GM23338 (cell line): Measurements from ENCODE around the gene DUSP1. TPM values are rescaled to one million over a fixed set of nuclear protein-coding genes. Genes with fewer than 3 reads are reported as not detected.

Experiments
- ATAC-seq: fragments of 200-7000 bp; cut with Tn5 transposase; 3 replicates; pipeline ENCODE4 v1.9.1; 2020
- DNase-seq: peaks from one replicate; pipeline ENCODE4 v3.0.0-alpha.2; 2015; ENCODE audit warnings: low spot score
- H2AFZ ChIP-seq: fragments of 200-600 bp; sonication (generic); 2 replicates; pipeline ENCODE4 v1.8.0; 2016; ENCODE audit warnings: antibody characterized with exemption, mild to moderate bottlenecking, moderate library complexity
- H3F3A ChIP-seq: fragments of 200-600 bp; sonication (generic); replicated peaks from 2 replicates; pipeline ENCODE4 v1.8.0; 2017; ENCODE audit warnings: antibody characterized with exemption, mixed run types, low read depth
- H3K27ac ChIP-seq: fragments of 200-600 bp; sonication (generic); 2 replicates; pipeline ENCODE4 v1.6.1; 2016; ENCODE audit warnings: low read depth
- H3K27me3 ChIP-seq: fragments of 200-600 bp; sonication (generic); 2 replicates; pipeline ENCODE4 v1.8.0; 2016; ENCODE audit warnings: mild to moderate bottlenecking, mixed run types, moderate library complexity; ENCODE audit not compliant: insufficient read depth
- H3K36me3 ChIP-seq: fragments of 200-600 bp; sonication (generic); 2 replicates; pipeline ENCODE4 v1.8.0; 2016; ENCODE audit warnings: mild to moderate bottlenecking; ENCODE audit not compliant: insufficient read depth
- H3K4me1 ChIP-seq: fragments of 200-600 bp; sonication (generic); 2 replicates; pipeline ENCODE4 v1.8.0; 2016; ENCODE audit warnings: mild to moderate bottlenecking, moderate library complexity; ENCODE audit not compliant: insufficient read depth
- H3K4me2 ChIP-seq: fragments of 200-600 bp; sonication (generic); 2 replicates; pipeline ENCODE4 v1.7.1; 2017; ENCODE audit warnings: mixed run types
- H3K4me3 ChIP-seq: fragments of 200-600 bp; sonication (generic); 2 replicates; pipeline ENCODE4 v1.6.1; 2016; ENCODE audit warnings: mixed run types
- H3K79me2 ChIP-seq: fragments of 200-600 bp; sonication (generic); replicated peaks from 2 replicates; pipeline ENCODE4 v1.8.0; 2017; ENCODE audit warnings: mild to moderate bottlenecking; ENCODE audit not compliant: insufficient read depth
- H3K9me2 ChIP-seq: fragments of 200-600 bp; sonication (generic); 2 replicates; pipeline ENCODE4 v1.8.0; 2017; ENCODE audit not compliant: insufficient read depth
- H4K20me1 ChIP-seq: fragments of 200-600 bp; sonication (generic); replicated peaks from 2 replicates; pipeline ENCODE4 v1.8.0; 2017; ENCODE audit warnings: mild to moderate bottlenecking; ENCODE audit not compliant: insufficient read depth
- H3K27ac Mint-ChIP-seq: 2 replicates; pipeline ENCODE4 v1.8.0; 2020; ENCODE audit warnings: inconsistent platforms, mild to moderate bottlenecking, moderate library complexity, mixed read lengths
- H3K27me3 Mint-ChIP-seq: 3 replicates; pipeline ENCODE4 v1.8.0; 2022; ENCODE audit warnings: low read depth, mild to moderate bottlenecking, moderate library complexity, mixed read lengths, inconsistent platforms; ENCODE audit not compliant: insufficient read depth, poor library complexity
- H3K36me3 Mint-ChIP-seq: 3 replicates; pipeline ENCODE4 v1.8.0; 2021; ENCODE audit warnings: low read depth, mild to moderate bottlenecking, inconsistent platforms, moderate library complexity, mixed read lengths
- H3K4me1 Mint-ChIP-seq: 3 replicates; pipeline ENCODE4 v1.8.0; 2020; ENCODE audit warnings: mild to moderate bottlenecking, inconsistent platforms, mixed read lengths
- H3K4me3 Mint-ChIP-seq: 3 replicates; pipeline ENCODE4 v1.8.0; 2021; ENCODE audit warnings: moderate library complexity, mild to moderate bottlenecking, inconsistent platforms, mixed read lengths
- H3K9me3 Mint-ChIP-seq: 3 replicates; pipeline ENCODE4 v1.8.0; 2020; ENCODE audit warnings: moderate library complexity, mild to moderate bottlenecking, inconsistent platforms, mixed read lengths
- CREB1 ChIP-seq: fragments of 250-450 bp; sonication (Bioruptor Pico); IDR thresholded peaks from 2 replicates; pipeline ENCODE4 v1.5.0; 2020; ENCODE audit warnings: low read depth, mild to moderate bottlenecking, moderate library complexity
- ETS1 ChIP-seq: IDR thresholded peaks from 2 replicates; pipeline ENCODE4 v1.6.1; 2016; ENCODE audit warnings: antibody characterized with exemption
- EZH2 ChIP-seq: fragments of 200-600 bp; sonication (generic); IDR thresholded peaks from one replicate; pipeline ENCODE4 v1.8.0; 2017; ENCODE audit warnings: antibody characterized with exemption, mild to moderate bottlenecking, low read depth; ENCODE audit not compliant: unreplicated experiment
- POLR2AphosphoS5 ChIP-seq: IDR thresholded peaks from 2 replicates; pipeline ENCODE4 v1.6.1; 2016; ENCODE audit warnings: antibody characterized with exemption, low read depth
- REST ChIP-seq: IDR thresholded peaks from one replicate; pipeline ENCODE4 v1.6.1; 2018; ENCODE audit warnings: antibody characterized with exemption; ENCODE audit not compliant: unreplicated experiment
- ZNF114 ChIP-seq: fragments of 250-450 bp; sonication (Bioruptor Pico); IDR thresholded peaks from 2 replicates; pipeline ENCODE4 v1.5.0; 2020; ENCODE audit warnings: mild to moderate bottlenecking, moderate library complexity
- ZNF462 ChIP-seq: fragments of 250-450 bp; sonication (Bioruptor Pico); IDR thresholded peaks from 2 replicates; pipeline ENCODE4 v1.5.0; 2020; ENCODE audit warnings: mild to moderate bottlenecking, moderate library complexity
- polyA plus RNA-seq: library from polyadenylated mRNA; unstranded; fragments of >200 nt; fragmentation: Nextera tagmentation; extraction: Ambion mirVana; gene quantifications from 2 replicates; pipeline ENCODE4 v1.2.1, GENCODE V29; 2016
- total RNA-seq: library from RNA; depleted of rRNA; stranded (reverse); fragments of >200 nt; shearing (Covaris generic); gene quantifications from 2 replicates; pipeline ENCODE4 v1.2.3, GENCODE V29; 2014

DUSP1 gene
- total and polyA plus RNA-seq, 2 experiments from 2014 or later = 9.7 to 17.2 TPM

GRCh38 chr5:172769342-172769615 lies 1.7 kb downstream of the DUSP1 start:
- Mint-ChIP-seq H3K4me1 (peaks cover 36% of the 10 kb centered on the region), H3K9me3 (peaks cover 2% of the 10 kb centered on the region; the same call in 1 of the 3 replicates), H3K4me3 (peak overlapping the region; percentile 92), H3K27ac (no peak overlapping the region), H3K27me3 (peaks cover 36% of the 10 kb centered on the region), H3K36me3 (peaks cover 28% of the 10 kb centered on the region)
- peaks cover 15% of the 10 kb centered on the region for H3K4me1 ChIP-seq
- peaks cover 17% of the 10 kb centered on the region; the same call in 1 of the 2 replicates for H4K20me1 ChIP-seq
- no peak overlapping the region for H3K27ac ChIP-seq
- peaks cover 4% of the 10 kb centered on the region; the same call in 1 of the 2 replicates for H3K36me3 ChIP-seq
- H3K79me2 ChIP-seq = peaks cover 9% of the 10 kb centered on the region; the same call in 1 of the 2 replicates
- peak overlapping the region; percentile 92; the same call in 1 of the 2 replicates for H3K4me3 ChIP-seq
- peaks cover 36% of the 10 kb centered on the region for H3K27me3 ChIP-seq
- DNase-seq (no peak), ATAC-seq (no peak)
- no peak for TF ChIP-seq REST
- TF ChIP-seq POLR2AphosphoS5 = no peak
- no peak for TF ChIP-seq CREB1 (CRISPR knock-in tag)
- no peak for TF ChIP-seq EZH2
- TF ChIP-seq ZNF114 (CRISPR knock-in tag) = no peak
- TF ChIP-seq ETS1 = no peak
- peak overlapping the region; percentile 100; the same call in 1 of the 2 replicates for H3K4me2 ChIP-seq
- no peak overlapping the region for H2AFZ ChIP-seq
- no peaks in the 10 kb centered on the region for H3K9me2 ChIP-seq
- peaks cover 3% of the 10 kb centered on the region; the same call in 1 of the 2 replicates for H3F3A ChIP-seq

- Histone ChIP-seq H3K4me2 (no peak overlapping the region), H3K4me1 (peaks cover 15% of the 10 kb centered on the region), H2AFZ (no peak overlapping the region), H4K20me1 (peaks cover 17% of the 10 kb centered on the region; the same call in 1 of the 2 replicates), H3F3A (peaks cover 3% of the 10 kb centered on the region; the same call in 1 of the 2 replicates), H3K79me2 (peaks cover 9% of the 10 kb centered on the region; the same call in 1 of the 2 replicates), H3K27me3 (peaks cover 31% of the 10 kb centered on the region), H3K9me2 (no peaks in the 10 kb centered on the region), H3K36me3 (peaks cover 4% of the 10 kb centered on the region; the same call in 1 of the 2 replicates), H3K4me3 (no peak overlapping the region; the same call in 1 of the 2 replicates), H3K27ac (no peak overlapping the region)
- no peak for ATAC-seq
- no peak for DNase-seq
- H3K27me3 Mint-ChIP-seq = peaks cover 36% of the 10 kb centered on the region
- no peak overlapping the region for H3K27ac Mint-ChIP-seq
- peaks cover 2% of the 10 kb centered on the region; the same call in 1 of the 3 replicates for H3K9me3 Mint-ChIP-seq
- peaks cover 36% of the 10 kb centered on the region for H3K4me1 Mint-ChIP-seq
- H3K4me3 Mint-ChIP-seq = peak overlapping the region; percentile 92
- H3K36me3 Mint-ChIP-seq = peaks cover 28% of the 10 kb centered on the region
- TF ChIP-seq ZNF462 (CRISPR knock-in tag) (no peak), CREB1 (CRISPR knock-in tag) (no peak)
Observed at GRCh38 chr5:172768573-172769341, 2.2 kb downstream of the DUSP1 start.
